ENCODE results near the gene RFXAP.
A peak's percentile ranks its signal among the peaks of the same experiment; 100 is the strongest.

The RFXAP gene

GRCh38 chr13:36862002-36862685, 43.1 kb downstream of the RFXAP start:
- TF ChIP-seq, protein P1, sequence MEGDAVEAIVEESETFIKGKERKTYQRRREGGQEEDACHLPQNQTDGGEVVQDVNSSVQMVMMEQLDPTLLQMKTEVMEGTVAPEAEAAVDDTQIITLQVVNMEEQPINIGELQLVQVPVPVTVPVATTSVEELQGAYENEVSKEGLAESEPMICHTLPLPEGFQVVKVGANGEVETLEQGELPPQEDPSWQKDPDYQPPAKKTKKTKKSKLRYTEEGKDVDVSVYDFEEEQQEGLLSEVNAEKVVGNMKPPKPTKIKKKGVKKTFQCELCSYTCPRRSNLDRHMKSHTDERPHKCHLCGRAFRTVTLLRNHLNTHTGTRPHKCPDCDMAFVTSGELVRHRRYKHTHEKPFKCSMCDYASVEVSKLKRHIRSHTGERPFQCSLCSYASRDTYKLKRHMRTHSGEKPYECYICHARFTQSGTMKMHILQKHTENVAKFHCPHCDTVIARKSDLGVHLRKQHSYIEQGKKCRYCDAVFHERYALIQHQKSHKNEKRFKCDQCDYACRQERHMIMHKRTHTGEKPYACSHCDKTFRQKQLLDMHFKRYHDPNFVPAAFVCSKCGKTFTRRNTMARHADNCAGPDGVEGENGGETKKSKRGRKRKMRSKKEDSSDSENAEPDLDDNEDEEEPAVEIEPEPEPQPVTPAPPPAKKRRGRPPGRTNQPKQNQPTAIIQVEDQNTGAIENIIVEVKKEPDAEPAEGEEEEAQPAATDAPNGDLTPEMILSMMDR (conservative IDR thresholded peaks at IDR 0.05; ENCODE audit: low read length): no peak
- H3K4me3 ChIP-seq (ENCODE audit: low read length): no peak overlapping the region
- DNase-seq (ENCODE audit: low read depth): peak; percentile 1

DNA sequence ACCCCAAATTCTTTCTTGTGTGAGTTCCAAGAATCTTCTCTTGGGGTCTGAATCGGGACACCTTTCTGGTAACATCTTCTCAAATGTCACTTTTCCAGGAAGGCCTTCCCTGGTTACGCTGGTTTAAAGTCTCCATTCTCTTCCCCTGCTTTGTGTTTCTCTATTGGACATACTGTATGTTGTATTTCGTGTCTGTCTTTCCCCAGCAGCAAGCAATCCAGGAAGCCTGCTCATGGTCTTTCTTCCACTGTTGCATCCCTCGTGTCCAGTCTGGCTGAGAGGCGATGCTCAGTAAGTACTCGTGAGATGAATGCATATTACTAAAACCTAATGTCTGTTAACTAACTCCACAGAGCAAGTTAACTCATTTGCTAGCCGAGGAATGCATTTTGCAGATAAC, 43.7 kb downstream of the RFXAP start:
- TF ChIP-seq, protein P1 (conservative IDR thresholded peaks at IDR 0.05; ENCODE audit: low read length): no peak
- DNase-seq (ENCODE audit: low read depth): no peak
- H3K4me3 ChIP-seq (ENCODE audit: low read length): no peak overlapping the region

GRCh38 chr13:36865265-36865664, 46.2 kb downstream of the RFXAP start:
- no peak for DNase-seq (ENCODE audit: low read depth)
- H3K4me3 ChIP-seq (ENCODE audit: low read length): no peak overlapping the region
- TF ChIP-seq, protein P1 (conservative IDR thresholded peaks at IDR 0.05; ENCODE audit: low read length): no peak

GRCh38 chr13:36866232-36866631, 47.2 kb downstream of the RFXAP start:
- no peak for DNase-seq (ENCODE audit: low read depth)
- TF ChIP-seq, protein P1 (conservative IDR thresholded peaks at IDR 0.05; ENCODE audit: low read length): no peak
- no peak overlapping the region for H3K4me3 ChIP-seq (ENCODE audit: low read length)

DNA sequence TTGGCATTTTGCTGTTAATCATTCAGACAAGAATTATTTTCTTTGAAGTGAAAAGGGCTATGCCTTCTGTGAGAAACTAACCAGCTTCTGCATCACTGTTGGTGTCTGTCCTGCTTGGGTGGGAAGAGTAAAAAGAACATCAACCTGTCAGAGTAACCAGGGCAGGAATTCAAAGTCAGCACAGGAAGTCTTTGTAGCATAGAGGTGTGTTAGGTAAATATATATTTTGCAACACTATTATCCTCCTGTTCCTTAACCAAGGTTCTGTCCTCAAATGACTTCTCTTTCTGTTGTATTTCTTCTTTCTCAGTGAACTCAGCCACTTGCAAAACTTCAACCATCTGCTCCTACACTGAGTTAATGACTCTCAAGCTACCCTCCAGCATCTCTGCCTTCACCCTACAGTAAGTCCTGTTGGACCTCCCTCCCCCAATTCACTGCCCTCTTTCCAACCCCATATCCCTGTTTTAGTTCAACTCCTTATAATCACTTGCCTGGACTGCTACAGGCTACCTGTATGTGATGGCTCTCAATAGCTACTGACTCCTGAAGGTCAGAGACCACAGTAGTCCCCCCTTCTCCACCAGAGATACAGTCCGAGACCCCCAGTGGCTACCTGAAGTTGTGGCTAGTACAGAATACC, 51.1 kb downstream of the RFXAP start:
- H3K4me3 ChIP-seq (ENCODE audit: low read length): no peak overlapping the region
- no peak for DNase-seq (ENCODE audit: low read depth)
- TF ChIP-seq, protein P1 (conservative IDR thresholded peaks at IDR 0.05; ENCODE audit: low read length): no peak

DNA sequence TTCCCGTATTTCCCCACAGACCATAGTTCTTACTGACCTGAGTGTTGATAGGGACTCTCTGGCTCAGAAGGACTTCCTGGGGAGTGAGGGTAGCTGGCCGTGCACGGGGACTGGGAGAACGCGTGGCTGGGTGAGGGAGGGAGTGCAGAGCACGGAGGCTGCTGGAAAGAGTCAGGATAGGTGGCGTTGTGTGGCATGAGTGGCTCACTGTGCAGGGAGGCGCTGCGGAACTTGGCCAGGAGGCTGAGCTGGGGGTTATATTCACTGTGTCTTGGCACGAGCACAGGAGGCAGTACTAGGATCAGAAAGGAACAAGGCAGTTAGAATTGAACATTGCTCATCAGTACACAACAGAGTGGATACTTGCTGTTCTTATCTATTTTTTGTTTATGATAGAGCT, 53.6 kb downstream of the RFXAP start:
- TF ChIP-seq, protein P1 (conservative IDR thresholded peaks at IDR 0.05; ENCODE audit: low read length): no peak
- H3K4me3 ChIP-seq (ENCODE audit: low read length): no peak overlapping the region
- no peak for DNase-seq (ENCODE audit: low read depth)

GRCh38 chr13:36875431-36875830, 56.4 kb downstream of the RFXAP start:
- no peak for DNase-seq (ENCODE audit: low read depth)
- TF ChIP-seq, protein P1 (conservative IDR thresholded peaks at IDR 0.05; ENCODE audit: low read length): no peak
- H3K4me3 ChIP-seq (ENCODE audit: low read length): no peak overlapping the region
